HepG2 (cell line): ENCODE measurements around the gene OLAH. TPM values are rescaled to one million over a fixed set of nuclear protein-coding genes. Genes with fewer than 3 reads are reported as not detected.

Experiments used
- ARID4A ChIP-seq: sonication (generic); formaldehyde crosslinking; IDR thresholded peaks from 2 replicates; pipeline ENCODE4 v1.5.0; 2020; ENCODE audit warnings: mild to moderate bottlenecking, missing genetic modification reagents, borderline replicate concordance
- CREM ChIP-seq, 2 experiments: sonication (generic) in 1 of 2; formaldehyde crosslinking in 1 of 2; IDR thresholded peaks; 2 replicates each; pipeline versions ENCODE4 v1.4.0 to v1.6.1; 2016 to 2020; ENCODE audit warnings: antibody characterized with exemption in 1 of 2, mild to moderate bottlenecking in 1 of 2, missing genetic modification reagents in 1 of 2
- GLI4 ChIP-seq: sonication (generic); formaldehyde crosslinking; IDR thresholded peaks from 2 replicates; pipeline ENCODE4 v1.5.1; 2020; ENCODE audit warnings: missing genetic modification reagents, mild to moderate bottlenecking, moderate library complexity, borderline replicate concordance
- GTF2F1 ChIP-seq: fragments of 150-350 bp; IDR thresholded peaks from 2 replicates; pipeline ENCODE4 v1.6.1; 2014; ENCODE audit warnings: low read length
- IKZF5 ChIP-seq: IDR thresholded peaks from 2 replicates; pipeline ENCODE4 v1.6.1; 2018; ENCODE audit warnings: missing genetic modification reagents, mild to moderate bottlenecking, missing compliant biosample characterization
- JARID2 ChIP-seq: sonication (generic); formaldehyde crosslinking; IDR thresholded peaks from 2 replicates; pipeline ENCODE4 v1.8.1; 2023; ENCODE audit warnings: missing genetic modification reagents, inconsistent platforms; ENCODE audit not compliant: insufficient replicate concordance
- JUND ChIP-seq: sonication (generic); formaldehyde crosslinking; IDR thresholded peaks from 2 replicates; pipeline ENCODE4 v1.8.0; 2022; ENCODE audit warnings: mild to moderate bottlenecking, missing genetic modification reagents
- KDM3A ChIP-seq: IDR thresholded peaks from 2 replicates; pipeline ENCODE4 v1.6.1; 2018; ENCODE audit warnings: low read depth, missing compliant biosample characterization
- KDM5B ChIP-seq: sonication (generic); formaldehyde crosslinking; IDR thresholded peaks from 2 replicates; pipeline ENCODE4 v1.4.0; 2020; ENCODE audit warnings: missing genetic modification reagents, mild to moderate bottlenecking, borderline replicate concordance
- LBX2 ChIP-seq: sonication (generic); formaldehyde crosslinking; IDR thresholded peaks from 2 replicates; pipeline ENCODE4 v1.5.0; 2020; ENCODE audit warnings: missing genetic modification reagents, mild to moderate bottlenecking, borderline replicate concordance
- MTA3 ChIP-seq: sonication (generic); formaldehyde crosslinking; IDR thresholded peaks from 2 replicates; pipeline ENCODE4 v1.4.0; 2020; ENCODE audit warnings: missing genetic modification reagents
- NR0B2 ChIP-seq: sonication (generic); formaldehyde crosslinking; IDR thresholded peaks from 2 replicates; pipeline ENCODE4 v1.4.0; 2020; ENCODE audit warnings: mild to moderate bottlenecking, missing genetic modification reagents
- POLR2A ChIP-seq, 2 experiments: IDR thresholded peaks; 2 replicates each; pipeline ENCODE4 v1.6.1; 2011; ENCODE audit warnings: low read depth in 2 of 2, low read length in 2 of 2, mild to moderate bottlenecking in 1 of 2, moderate library complexity in 1 of 2; ENCODE audit not compliant: insufficient read depth in 1 of 2
- ZBTB7A ChIP-seq: sonication (generic); formaldehyde crosslinking; IDR thresholded peaks from 2 replicates; pipeline ENCODE4 v1.8.0; 2022; ENCODE audit warnings: mild to moderate bottlenecking, missing genetic modification reagents
- ZNF331 ChIP-seq: sonication (generic); formaldehyde crosslinking; IDR thresholded peaks from 2 replicates; pipeline ENCODE4 v1.4.0; 2020; ENCODE audit warnings: missing genetic modification reagents
- ZNF383 ChIP-seq: sonication (generic); formaldehyde crosslinking; IDR thresholded peaks from 2 replicates; pipeline ENCODE4 v1.4.0; 2020; ENCODE audit warnings: missing genetic modification reagents, mild to moderate bottlenecking, borderline replicate concordance
- ZNF564 ChIP-seq: sonication (generic); formaldehyde crosslinking; IDR thresholded peaks from 2 replicates; pipeline ENCODE4 v1.8.1; 2023; ENCODE audit warnings: mild to moderate bottlenecking, missing genetic modification reagents
- ZNF670 ChIP-seq: sonication (generic); formaldehyde crosslinking; IDR thresholded peaks from 2 replicates; pipeline ENCODE4 v1.8.0; 2022; ENCODE audit warnings: mild to moderate bottlenecking, missing genetic modification reagents, borderline replicate concordance
- polyA plus RNA-seq, 8 experiments: library from polyadenylated mRNA; depleted of rRNA in 3 of 8; stranded (reverse) in 7 of 8; unstranded in 1 of 8; fragments of >200 nt; fragmentation: Illumina TruSeq in 4 of 8; extraction: Trizol in 4 of 8; gene quantifications; 2 replicates each; pipeline versions ENCODE4 v1.2.1 to v1.2.3, GENCODE V29; 2011 to 2016; ENCODE audit warnings: low read depth in 4 of 8, missing spikeins in 1 of 8, mixed read lengths in 1 of 8; ENCODE audit not compliant: insufficient read depth in 1 of 8
- total RNA-seq, 5 experiments: library from RNA; depleted of rRNA; stranded (reverse); fragments of >200 nt; fragmentation: Illumina TruSeq; extraction: Trizol; gene quantifications; 2 replicates each; pipeline ENCODE4 v1.2.3, GENCODE V29; 2016; ENCODE audit warnings: low read depth in 1 of 5
- TF ChIP-seq, protein P1 (sequence below): IDR thresholded peaks from 2 replicates; pipeline ENCODE4 v1.6.1; 2016; ENCODE audit warnings: missing biosample characterization, missing genetic modification reagents, low read depth
- TF ChIP-seq, protein P2 (sequence below): sonication (generic); formaldehyde crosslinking; IDR thresholded peaks from 2 replicates; pipeline ENCODE4 v1.5.0; 2020; ENCODE audit warnings: missing genetic modification reagents, mild to moderate bottlenecking, borderline replicate concordance

OLAH gene
- total and polyA plus RNA-seq, 2 of the 13 experiments (the other 11 are each of a cell fraction or from before 2014, with no cell fraction given) = 0.13 TPM; not detected in 1

GRCh38 chr10:15088428-15089261 is 44.9 kb downstream of the OLAH start, which contains the start of gene ACBD7 (continued):
- 0 out of 2 replicates have a peak, but pooled peaks have one; percentile 41 for TF ChIP-seq ZNF383 (CRISPR knock-in tag)
- no peak for TF ChIP-seq ZNF670 (CRISPR knock-in tag)
- TF ChIP-seq MTA3 (CRISPR knock-in tag) = no peak
- TF ChIP-seq ZNF331 = no peak
- TF ChIP-seq POLR2A (IDR thresholded peaks at IDR 0.05; ENCODE audit: insufficient read depth in 1 of 2, low read depth in 2 of 2, low read length in 2 of 2) = peak; percentile 30 to 67; a peak in 2 of 4 replicates
- TF ChIP-seq GTF2F1 = no peak
- TF ChIP-seq ARID4A (CRISPR knock-in tag) = peak; percentile 97
- TF ChIP-seq JUND (CRISPR knock-in tag) = no peak
- no peak for TF ChIP-seq GLI4 (CRISPR knock-in tag)
- peak; percentile 38; the same call in 1 of the 2 replicates for TF ChIP-seq KDM5B (CRISPR knock-in tag)
- TF ChIP-seq CREM (IDR thresholded peaks at IDR 0.05) = no peak
- no peak for TF ChIP-seq CREM (CRISPR knock-in tag; IDR thresholded peaks at IDR 0.05)
- TF ChIP-seq KDM3A (CRISPR knock-in tag) = no peak
- TF ChIP-seq JARID2 (CRISPR knock-in tag) = no peak
- peak; percentile 74; the same call in 1 of the 2 replicates for TF ChIP-seq NR0B2 (CRISPR knock-in tag)
- TF ChIP-seq, protein P1, sequence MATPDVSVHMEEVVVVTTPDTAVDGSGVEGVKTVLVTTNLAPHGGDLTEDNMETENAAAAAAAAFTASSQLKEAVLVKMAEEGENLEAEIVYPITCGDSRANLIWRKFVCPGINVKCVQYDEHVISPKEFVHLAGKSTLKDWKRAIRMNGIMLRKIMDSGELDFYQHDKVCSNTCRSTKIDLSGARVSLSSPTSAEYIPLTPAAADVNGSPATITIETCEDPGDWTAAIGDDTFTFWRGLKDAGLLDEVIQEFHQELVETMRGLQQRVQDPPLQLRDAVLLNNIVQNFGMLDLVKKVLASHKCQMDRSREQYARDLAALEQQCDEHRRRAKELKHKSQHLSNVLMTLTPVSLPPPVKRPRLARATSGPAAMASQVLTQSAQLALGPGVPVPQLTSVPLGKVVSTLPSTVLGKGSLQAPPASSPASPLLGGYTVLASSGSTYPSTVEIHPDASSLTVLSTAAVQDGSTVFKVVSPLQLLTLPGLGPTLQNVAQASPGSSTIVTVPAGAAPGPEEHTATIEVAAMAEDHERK (CRISPR knock-in tag) = no peak
- 0 out of 2 replicates have a peak, but pooled peaks have one; percentile 52 for TF ChIP-seq ZNF564 (CRISPR knock-in tag)
- TF ChIP-seq, protein P2, sequence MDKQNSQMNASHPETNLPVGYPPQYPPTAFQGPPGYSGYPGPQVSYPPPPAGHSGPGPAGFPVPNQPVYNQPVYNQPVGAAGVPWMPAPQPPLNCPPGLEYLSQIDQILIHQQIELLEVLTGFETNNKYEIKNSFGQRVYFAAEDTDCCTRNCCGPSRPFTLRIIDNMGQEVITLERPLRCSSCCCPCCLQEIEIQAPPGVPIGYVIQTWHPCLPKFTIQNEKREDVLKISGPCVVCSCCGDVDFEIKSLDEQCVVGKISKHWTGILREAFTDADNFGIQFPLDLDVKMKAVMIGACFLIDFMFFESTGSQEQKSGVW (CRISPR knock-in tag) = no peak
- TF ChIP-seq IKZF5 = no peak
- no peak for TF ChIP-seq LBX2 (CRISPR knock-in tag)
- TF ChIP-seq ZBTB7A = no peak
